Astrocyte (in vitro differentiated cells and primary cell): ENCODE measurements around the gene LILRB3.

Source experiments
- CTCF ChIP-seq: IDR thresholded peaks from 2 replicates; pipeline ENCODE4 v1.5.1; 2011; ENCODE audit warnings: low read depth, mild to moderate bottlenecking, inconsistent platforms, low read length, moderate library complexity; ENCODE audit not compliant: insufficient read depth
- EZH2 ChIP-seq: IDR thresholded peaks from 2 replicates; pipeline ENCODE4 v1.6.1; 2012; ENCODE audit warnings: mild to moderate bottlenecking, low read length, inconsistent platforms; ENCODE audit not compliant: insufficient read depth

- TF ChIP-seq EZH2: no peak
- no peak for TF ChIP-seq CTCF
These were observed 17.9 kb downstream of the LILRB3 start for GRCh38 chr19:54204767-54205468.
